WTC11 (cell line): Measurements from ENCODE around the gene LY6G6F. TPM values are rescaled to one million over a fixed set of nuclear protein-coding genes. Genes with fewer than 3 reads are reported as not detected.

Experiments
- ATAC-seq: fragments of 200-7000 bp; cut with Tn5 transposase; 2 replicates; pipeline ENCODE4 v1.10.0; 2021; ENCODE audit warnings: mild to moderate bottlenecking, moderate library complexity
- CTCF ChIA-PET: fragments of 300-600 bp; sonication (Branson Sonifier 250); formaldehyde crosslinking; loops from one replicate; lab custom pipeline; 2021; ENCODE audit warnings: antibody characterized with exemption; lab: Charles Lee
- POLR2A ChIA-PET: fragments of 350-600 bp; sonication (Branson Sonifier 250); formaldehyde crosslinking; loops from one replicate; lab custom pipeline; 2021; ENCODE audit warnings: antibody characterized with exemption; lab: Charles Lee
- DNase-seq: peaks from one replicate; pipeline ENCODE4 v3.0.0; 2021; ENCODE audit warnings: low spot score
- H3K27ac Mint-ChIP-seq: 2 replicates; pipeline ENCODE4 v1.8.0; 2021; ENCODE audit warnings: mixed read lengths
- H3K27me3 Mint-ChIP-seq: 2 replicates; pipeline ENCODE4 v1.8.0; 2021; ENCODE audit warnings: low read depth, mild to moderate bottlenecking, moderate library complexity, mixed read lengths
- H3K36me3 Mint-ChIP-seq: 2 replicates; pipeline ENCODE4 v1.8.0; 2021; ENCODE audit warnings: mixed read lengths
- H3K4me1 Mint-ChIP-seq: 2 replicates; pipeline ENCODE4 v1.8.0; 2022; ENCODE audit warnings: mixed read lengths
- H3K4me3 Mint-ChIP-seq: 2 replicates; pipeline ENCODE4 v1.8.0; 2021; ENCODE audit warnings: mild to moderate bottlenecking, moderate library complexity, mixed read lengths
- H3K9me3 Mint-ChIP-seq: 2 replicates; pipeline ENCODE4 v1.8.0; 2021; ENCODE audit warnings: mixed read lengths
- ATF3 ChIP-seq: sonication (generic); formaldehyde crosslinking; conservative IDR thresholded peaks from 2 replicates; pipeline ENCODE4 v1.8.1; 2022; ENCODE audit warnings: mild to moderate bottlenecking, missing genetic modification reagents
- ATF6 ChIP-seq: sonication (generic); formaldehyde crosslinking; IDR thresholded peaks from 2 replicates; pipeline ENCODE4 v1.8.1; 2023; ENCODE audit warnings: mild to moderate bottlenecking, missing genetic modification reagents
- FOXJ3 ChIP-seq: sonication (generic); formaldehyde crosslinking; IDR thresholded peaks from 2 replicates; pipeline ENCODE4 v1.9.0; 2021; ENCODE audit warnings: missing genetic modification reagents, mild to moderate bottlenecking, borderline replicate concordance
- GRHL2 ChIP-seq: fragments of 250-450 bp; sonication (Bioruptor Pico); IDR thresholded peaks from 2 replicates; pipeline ENCODE4 v1.8.0; 2022; ENCODE audit warnings: mild to moderate bottlenecking, moderate library complexity; ENCODE audit not compliant: insufficient replicate concordance, severe bottlenecking
- NR2C2 ChIP-seq: sonication (generic); formaldehyde crosslinking; IDR thresholded peaks from 2 replicates; pipeline ENCODE4 v1.8.0; 2022; ENCODE audit warnings: mild to moderate bottlenecking, missing genetic modification reagents
- OVOL2 ChIP-seq: fragments of 250-450 bp; sonication (Bioruptor Pico); IDR thresholded peaks from 2 replicates; pipeline ENCODE4 v1.9.0; 2021; ENCODE audit warnings: mild to moderate bottlenecking, borderline replicate concordance
- total RNA-seq: library from RNA; stranded (reverse); gene quantifications from 3 replicates; pipeline ENCODE4 v1.2.3, GENCODE V29; 2021
- TF ChIP-seq, protein P1 (sequence below): sonication (generic); formaldehyde crosslinking; IDR thresholded peaks from 2 replicates; pipeline ENCODE4 v1.8.1; 2023; ENCODE audit warnings: mild to moderate bottlenecking, missing genetic modification reagents, borderline replicate concordance
- TF ChIP-seq, protein P2 (sequence below): fragments of 250-450 bp; sonication (Bioruptor Pico); conservative IDR thresholded peaks from 2 replicates; pipeline ENCODE4 v1.9.0; 2021; ENCODE audit warnings: mild to moderate bottlenecking
- TF ChIP-seq, protein P3 (sequence below): sonication (generic); formaldehyde crosslinking; IDR thresholded peaks from 2 replicates; pipeline ENCODE4 v1.8.0; 2023; ENCODE audit warnings: missing genetic modification reagents, mild to moderate bottlenecking, borderline replicate concordance

LY6G6F gene
- total RNA-seq, 1 experiment from 2014 or later, result not detected

GRCh38 chr6:31720196-31720770, 13.6 kb downstream of the LY6G6F start (continued):
- TF ChIP-seq, protein P1, sequence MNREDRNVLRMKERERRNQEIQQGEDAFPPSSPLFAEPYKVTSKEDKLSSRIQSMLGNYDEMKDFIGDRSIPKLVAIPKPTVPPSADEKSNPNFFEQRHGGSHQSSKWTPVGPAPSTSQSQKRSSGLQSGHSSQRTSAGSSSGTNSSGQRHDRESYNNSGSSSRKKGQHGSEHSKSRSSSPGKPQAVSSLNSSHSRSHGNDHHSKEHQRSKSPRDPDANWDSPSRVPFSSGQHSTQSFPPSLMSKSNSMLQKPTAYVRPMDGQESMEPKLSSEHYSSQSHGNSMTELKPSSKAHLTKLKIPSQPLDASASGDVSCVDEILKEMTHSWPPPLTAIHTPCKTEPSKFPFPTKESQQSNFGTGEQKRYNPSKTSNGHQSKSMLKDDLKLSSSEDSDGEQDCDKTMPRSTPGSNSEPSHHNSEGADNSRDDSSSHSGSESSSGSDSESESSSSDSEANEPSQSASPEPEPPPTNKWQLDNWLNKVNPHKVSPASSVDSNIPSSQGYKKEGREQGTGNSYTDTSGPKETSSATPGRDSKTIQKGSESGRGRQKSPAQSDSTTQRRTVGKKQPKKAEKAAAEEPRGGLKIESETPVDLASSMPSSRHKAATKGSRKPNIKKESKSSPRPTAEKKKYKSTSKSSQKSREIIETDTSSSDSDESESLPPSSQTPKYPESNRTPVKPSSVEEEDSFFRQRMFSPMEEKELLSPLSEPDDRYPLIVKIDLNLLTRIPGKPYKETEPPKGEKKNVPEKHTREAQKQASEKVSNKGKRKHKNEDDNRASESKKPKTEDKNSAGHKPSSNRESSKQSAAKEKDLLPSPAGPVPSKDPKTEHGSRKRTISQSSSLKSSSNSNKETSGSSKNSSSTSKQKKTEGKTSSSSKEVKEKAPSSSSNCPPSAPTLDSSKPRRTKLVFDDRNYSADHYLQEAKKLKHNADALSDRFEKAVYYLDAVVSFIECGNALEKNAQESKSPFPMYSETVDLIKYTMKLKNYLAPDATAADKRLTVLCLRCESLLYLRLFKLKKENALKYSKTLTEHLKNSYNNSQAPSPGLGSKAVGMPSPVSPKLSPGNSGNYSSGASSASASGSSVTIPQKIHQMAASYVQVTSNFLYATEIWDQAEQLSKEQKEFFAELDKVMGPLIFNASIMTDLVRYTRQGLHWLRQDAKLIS (CRISPR knock-in tag), result no peak
- TF ChIP-seq, protein P2, sequence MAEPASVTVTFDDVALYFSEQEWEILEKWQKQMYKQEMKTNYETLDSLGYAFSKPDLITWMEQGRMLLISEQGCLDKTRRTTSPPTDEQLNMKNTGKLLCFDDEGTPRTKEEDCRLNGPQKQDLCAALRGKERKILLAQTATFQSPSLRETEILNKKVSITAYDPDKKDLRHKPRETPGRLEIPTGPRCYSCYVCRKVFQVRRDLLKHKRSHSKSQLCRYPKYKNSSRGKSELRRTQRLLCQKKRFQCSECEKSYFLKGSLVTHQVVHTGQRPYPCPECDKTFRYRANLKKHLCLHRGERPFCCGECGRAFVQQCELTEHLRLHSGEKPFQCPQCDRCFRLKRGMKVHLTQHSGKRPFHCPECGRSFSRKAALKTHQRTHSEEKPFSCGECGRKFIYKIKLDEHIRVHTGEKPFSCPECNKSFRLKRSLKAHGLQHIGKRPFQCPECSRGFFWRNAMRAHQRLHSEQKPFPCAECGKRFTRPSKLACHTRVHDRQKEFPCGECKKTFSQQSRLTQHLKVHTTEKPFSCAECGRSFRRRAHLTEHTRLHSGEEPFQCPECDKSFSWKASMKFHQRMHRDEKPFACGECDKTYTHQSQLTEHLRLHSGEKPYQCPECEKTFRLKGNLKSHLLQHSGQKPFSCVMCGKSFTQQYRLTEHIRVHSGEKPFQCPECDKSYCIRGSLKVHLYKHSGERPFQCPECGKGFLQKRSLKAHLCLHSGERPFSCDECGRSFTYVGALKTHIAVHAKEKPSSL (CRISPR knock-in tag), result no peak
- no peak for TF ChIP-seq GRHL2 (CRISPR knock-in tag)
- TF ChIP-seq NR2C2 (CRISPR knock-in tag), result no peak
- no peak for TF ChIP-seq FOXJ3 (CRISPR knock-in tag)
- TF ChIP-seq, all 79 proteins: peak for 0

DNA sequence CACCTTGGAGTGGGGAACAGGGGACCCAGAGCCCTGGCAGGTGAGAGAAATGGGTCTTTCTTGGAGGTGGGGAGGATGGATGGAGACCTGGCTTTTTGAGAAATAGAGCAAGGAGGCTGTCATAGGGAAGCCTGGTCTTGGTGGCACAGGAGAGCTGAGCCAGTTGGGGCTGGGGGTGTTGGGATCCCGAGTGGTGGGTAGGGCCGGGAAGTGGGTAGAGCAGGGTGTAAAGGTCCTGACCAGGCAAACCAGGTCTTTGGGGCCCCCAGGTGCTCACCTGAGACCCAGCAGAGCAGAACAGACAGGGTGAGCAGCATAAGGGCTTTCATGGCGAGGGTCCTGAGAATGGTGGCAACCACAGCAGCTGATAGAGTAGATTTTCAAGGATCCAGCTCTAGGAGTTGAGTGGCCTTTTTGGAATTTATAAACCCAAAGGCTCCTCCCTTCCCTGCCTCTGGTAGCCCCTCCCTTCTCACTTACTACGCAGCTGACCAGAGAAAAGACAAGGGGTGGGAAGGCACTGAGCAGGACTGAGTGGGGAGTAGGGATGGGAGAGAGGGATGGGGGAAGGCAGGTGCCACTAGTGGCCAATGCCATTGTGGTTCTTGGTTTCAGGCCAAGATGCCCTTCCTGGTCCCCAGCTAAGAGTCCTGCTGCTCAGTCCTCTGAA, 14.8 kb downstream of the LY6G6F start, which contains the start of gene LY6G6C:
Gene LY6G6C, minus strand, starts transcription at position 396 of the 670 bp plus-strand sequence. Its CDS starts 67 bp downstream, at position 329.
- CTCF ChIA-PET, result interaction anchor here (0.8 kb wide), 1 partner anchor 22 kb away, joined by 3 read pairs; no protein-coding TSS in a partner anchor

More for the DNA sequence above, 14.8 kb downstream of the LY6G6F start, which contains the start of gene LY6G6C:
- Mint-ChIP-seq H3K27ac (no peak within 1 kb of the TSS; the same call in 1 of the 2 replicates), H3K4me1 (peaks cover 19% of the 10 kb centered on the region), H3K4me3 (no peak within 1 kb of the TSS), H3K9me3 (no peaks in the 10 kb centered on the region), H3K36me3 (peaks cover 2% of the 10 kb centered on the region), H3K27me3 (peaks cover 4% of the 10 kb centered on the region; the same call in 1 of the 2 replicates)
- ATAC-seq (no peak), DNase-seq (no peak)
- POLR2A ChIA-PET, result no interaction called here
- TF ChIP-seq OVOL2 (CRISPR knock-in tag) (no peak), ATF6 (CRISPR knock-in tag) (no peak), ATF3 (no peak)
- TF ChIP-seq, protein P3, sequence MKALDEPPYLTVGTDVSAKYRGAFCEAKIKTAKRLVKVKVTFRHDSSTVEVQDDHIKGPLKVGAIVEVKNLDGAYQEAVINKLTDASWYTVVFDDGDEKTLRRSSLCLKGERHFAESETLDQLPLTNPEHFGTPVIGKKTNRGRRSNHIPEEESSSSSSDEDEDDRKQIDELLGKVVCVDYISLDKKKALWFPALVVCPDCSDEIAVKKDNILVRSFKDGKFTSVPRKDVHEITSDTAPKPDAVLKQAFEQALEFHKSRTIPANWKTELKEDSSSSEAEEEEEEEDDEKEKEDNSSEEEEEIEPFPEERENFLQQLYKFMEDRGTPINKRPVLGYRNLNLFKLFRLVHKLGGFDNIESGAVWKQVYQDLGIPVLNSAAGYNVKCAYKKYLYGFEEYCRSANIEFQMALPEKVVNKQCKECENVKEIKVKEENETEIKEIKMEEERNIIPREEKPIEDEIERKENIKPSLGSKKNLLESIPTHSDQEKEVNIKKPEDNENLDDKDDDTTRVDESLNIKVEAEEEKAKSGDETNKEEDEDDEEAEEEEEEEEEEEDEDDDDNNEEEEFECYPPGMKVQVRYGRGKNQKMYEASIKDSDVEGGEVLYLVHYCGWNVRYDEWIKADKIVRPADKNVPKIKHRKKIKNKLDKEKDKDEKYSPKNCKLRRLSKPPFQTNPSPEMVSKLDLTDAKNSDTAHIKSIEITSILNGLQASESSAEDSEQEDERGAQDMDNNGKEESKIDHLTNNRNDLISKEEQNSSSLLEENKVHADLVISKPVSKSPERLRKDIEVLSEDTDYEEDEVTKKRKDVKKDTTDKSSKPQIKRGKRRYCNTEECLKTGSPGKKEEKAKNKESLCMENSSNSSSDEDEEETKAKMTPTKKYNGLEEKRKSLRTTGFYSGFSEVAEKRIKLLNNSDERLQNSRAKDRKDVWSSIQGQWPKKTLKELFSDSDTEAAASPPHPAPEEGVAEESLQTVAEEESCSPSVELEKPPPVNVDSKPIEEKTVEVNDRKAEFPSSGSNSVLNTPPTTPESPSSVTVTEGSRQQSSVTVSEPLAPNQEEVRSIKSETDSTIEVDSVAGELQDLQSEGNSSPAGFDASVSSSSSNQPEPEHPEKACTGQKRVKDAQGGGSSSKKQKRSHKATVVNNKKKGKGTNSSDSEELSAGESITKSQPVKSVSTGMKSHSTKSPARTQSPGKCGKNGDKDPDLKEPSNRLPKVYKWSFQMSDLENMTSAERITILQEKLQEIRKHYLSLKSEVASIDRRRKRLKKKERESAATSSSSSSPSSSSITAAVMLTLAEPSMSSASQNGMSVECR (CRISPR knock-in tag), result no peak
